ENCODE data around the gene COL18A1. TPM values are rescaled to one million over a fixed set of nuclear protein-coding genes. Genes with fewer than 3 reads are reported as not detected.

COL18A1 gene
- total and polyA plus RNA-seq, 2 donors (not counting 1 experiment from before 2014, with no cell fraction given) = 15.6 to 24.7 TPM

- H3K9me3 ChIP-seq (ENCODE audit: control extremely low read depth in 1 of 3, control insufficient read depth in 2 of 3, insufficient read depth in 1 of 3, low read length in 2 of 3) = no peaks in the 10 kb centered on the region
- peaks cover 17 to 23% of the 10 kb centered on the region in 2 donors for H3K4me1 ChIP-seq (ENCODE audit: control insufficient read depth in 2 of 2, insufficient read depth in 2 of 2, low read length in 2 of 2)
- H4K20me1 ChIP-seq (ENCODE audit: control insufficient read depth, insufficient read depth, low read length, poor library complexity, severe bottlenecking) = no peaks in the 10 kb centered on the region
- ATAC-seq (ENCODE audit: low read depth) (no peak), DNase-seq (no peak)
- 94% methylated on average over 31 of the region's 31 CpGs for WGBS (ENCODE audit: insufficient coverage)
- no peaks in the 10 kb centered on the region for H3K27me3 ChIP-seq (replicated peaks in 1 of 4; ENCODE audit: control extremely low read depth in 1 of 4, control insufficient read depth in 3 of 4, insufficient read depth in 4 of 4, low read length in 3 of 4)
- no peaks in the 10 kb centered on the region for H3K27me3 Mint-ChIP-seq
- H3K4me1 Mint-ChIP-seq = peaks cover 13% of the 10 kb centered on the region
- no peak overlapping the region for H3K27ac ChIP-seq (ENCODE audit: low read length in 2 of 2)
- no peak for TF ChIP-seq EZH2 (IDR thresholded peaks at IDR 0.05; ENCODE audit: borderline replicate concordance, insufficient read depth, low read depth, low read length, poor library complexity, severe bottlenecking)
- CTCF ChIA-PET = interaction anchor here (1.4 kb wide), 1 partner anchor 58 kb away, joined by 3 read pairs; no protein-coding TSS in a partner anchor
- H3K9ac ChIP-seq (ENCODE audit: low read length) = no peak overlapping the region
- H3K36me3 ChIP-seq (replicated peaks in 1 of 2; ENCODE audit: control extremely low read depth in 1 of 2, control insufficient read depth in 1 of 2, extremely low read depth in 1 of 2, insufficient read depth in 2 of 2, low read length in 1 of 2) = no peaks in the 10 kb centered on the region
- no peaks in the 10 kb centered on the region for H3K9me3 Mint-ChIP-seq (ENCODE audit: insufficient read depth)
- H3K4me3 ChIP-seq (ENCODE audit: control extremely low read depth in 1 of 5, extremely low read depth in 1 of 5, insufficient read depth in 1 of 5, low read depth in 2 of 5, low read length in 4 of 5) = no peak overlapping the region
- POLR2A ChIA-PET = no interaction called here
- H3K4me3 Mint-ChIP-seq = no peak overlapping the region
- no peaks in the 10 kb centered on the region for H3K79me2 ChIP-seq (ENCODE audit: control insufficient read depth, insufficient read depth, low read length)
- no peak overlapping the region for H3K27ac Mint-ChIP-seq
- no peak overlapping the region for H2AFZ ChIP-seq (ENCODE audit: insufficient read depth, low read depth, low read length, poor library complexity, severe bottlenecking)
- intact Hi-C loops (cut with micrococcal nuclease) = no loop called here
- no peak overlapping the region for H3K4me2 ChIP-seq (replicated peaks; ENCODE audit: low read depth, low read length, poor library complexity, severe bottlenecking)
Observed at GRCh38 chr21:45538381-45539045, 133.5 kb downstream of the COL18A1 start.

- no peak overlapping the region for H3K9ac ChIP-seq (ENCODE audit: low read length)
- ATAC-seq (ENCODE audit: low read depth) = no peak
- Mint-ChIP-seq H3K27me3 (no peaks in the 10 kb centered on the region), H3K27ac (no peak overlapping the region), H3K9me3 (ENCODE audit: insufficient read depth) (no peaks in the 10 kb centered on the region), H3K4me1 (peaks cover 13% of the 10 kb centered on the region), H3K4me3 (peak overlapping the region; percentile 50)
- no peak for DNase-seq
- H3K27ac ChIP-seq (ENCODE audit: low read length in 2 of 2) = no peak overlapping the region
- 86% methylated on average over 16 of the region's 17 CpGs for WGBS (ENCODE audit: insufficient coverage)
- no peaks in the 10 kb centered on the region for H3K27me3 ChIP-seq (replicated peaks in 1 of 4; ENCODE audit: control extremely low read depth in 1 of 4, control insufficient read depth in 3 of 4, insufficient read depth in 4 of 4, low read length in 3 of 4)
- CTCF ChIA-PET = interaction anchor here (1.1 to 1.4 kb wide), 2 partner anchors 17 to 57 kb away, joined by 3 read pairs; no protein-coding TSS in a partner anchor
- no peak overlapping the region for H3K4me2 ChIP-seq (replicated peaks; ENCODE audit: low read depth, low read length, poor library complexity, severe bottlenecking)
- H4K20me1 ChIP-seq (ENCODE audit: control insufficient read depth, insufficient read depth, low read length, poor library complexity, severe bottlenecking) = no peaks in the 10 kb centered on the region
- POLR2A ChIA-PET = no interaction called here
- peaks cover 16 to 22% of the 10 kb centered on the region in 2 donors for H3K4me1 ChIP-seq (ENCODE audit: control insufficient read depth in 2 of 2, insufficient read depth in 2 of 2, low read length in 2 of 2)
- H3K9me3 ChIP-seq (ENCODE audit: control extremely low read depth in 1 of 3, control insufficient read depth in 2 of 3, insufficient read depth in 1 of 3, low read length in 2 of 3) = no peaks in the 10 kb centered on the region
- H3K79me2 ChIP-seq (ENCODE audit: control insufficient read depth, insufficient read depth, low read length) = no peaks in the 10 kb centered on the region
- H2AFZ ChIP-seq (ENCODE audit: insufficient read depth, low read depth, low read length, poor library complexity, severe bottlenecking) = no peak overlapping the region
- no peak overlapping the region for H3K4me3 ChIP-seq (ENCODE audit: control extremely low read depth in 1 of 5, extremely low read depth in 1 of 5, insufficient read depth in 1 of 5, low read depth in 2 of 5, low read length in 4 of 5)
- intact Hi-C loops (cut with micrococcal nuclease) = no loop called here
- no peak for TF ChIP-seq CTCF (IDR thresholded peaks at IDR 0.05)
- no peak for TF ChIP-seq EZH2 (IDR thresholded peaks at IDR 0.05; ENCODE audit: borderline replicate concordance, insufficient read depth, low read depth, low read length, poor library complexity, severe bottlenecking)
- H3K36me3 ChIP-seq (replicated peaks in 1 of 2; ENCODE audit: control extremely low read depth in 1 of 2, control insufficient read depth in 1 of 2, extremely low read depth in 1 of 2, insufficient read depth in 2 of 2, low read length in 1 of 2) = no peaks in the 10 kb centered on the region
Observed at GRCh38 chr21:45539046-45539795, 134.3 kb downstream of the COL18A1 start.
